GM12801 (cell line): Measurements from ENCODE around the gene RHOG.

Experiments
- CTCF ChIP-seq: IDR thresholded peaks from one replicate; pipeline ENCODE4 v1.5.1; 2011; ENCODE audit warnings: control low read depth; ENCODE audit not compliant: insufficient read length; ENCODE audit errors: extremely low read depth

RHOG gene

GRCh38 chr11:3795131-3796001 is 45.4 kb downstream of the RHOG start:
- TF ChIP-seq CTCF: no peak

- TF ChIP-seq CTCF: no peak
Measured at GRCh38 chr11:3786781-3787428, 53.9 kb downstream of the RHOG start.

- TF ChIP-seq CTCF: no peak
Measured at GRCh38 chr11:3783611-3784010, 57.1 kb downstream of the RHOG start.

- no peak for TF ChIP-seq CTCF
Measured at GRCh38 chr11:3782963-3783362, 57.8 kb downstream of the RHOG start.

GRCh38 chr11:3781423-3781822 is 59.3 kb downstream of the RHOG start:
- no peak for TF ChIP-seq CTCF
